Spleen (tissue), 11 donors: ENCODE results near the gene CACNA2D4. TPM values are rescaled to one million over a fixed set of nuclear protein-coding genes. Genes with fewer than 3 reads are reported as not detected.

Experiments used
- DNase-seq: peaks from one replicate; pipeline ENCODE4 v3.0.0-alpha.2; 2020
- H3K27ac ChIP-seq, 8 donors: fragments of 200-600 bp; sonication (generic) in 7 of 8; 1 replicate in 4 of 8; 2 replicates in 4 of 8; pipeline versions ENCODE4 v1.5.0 to v1.8.0; 2016 to 2021; ENCODE audit warnings: inconsistent platforms in 4 of 8, mild to moderate bottlenecking in 4 of 8, moderate library complexity in 1 of 8
- H3K27me3 ChIP-seq, 7 donors: fragments of 200-600 bp; sonication (generic) in 6 of 7; replicated peaks in 1 of 7; 1 replicate in 4 of 7; 2 replicates in 3 of 7; pipeline versions ENCODE4 v1.5.0 to v1.8.0; 2016 to 2021; ENCODE audit warnings: inconsistent platforms in 3 of 7, mild to moderate bottlenecking in 1 of 7
- H3K36me3 ChIP-seq, 6 donors: fragments of 200-600 bp; sonication (generic) in 5 of 6; 1 replicate in 4 of 6; 2 replicates in 2 of 6; pipeline versions ENCODE4 v1.5.0 to v1.8.0; 2016 to 2021; ENCODE audit warnings: inconsistent platforms in 2 of 6
- H3K4me1 ChIP-seq, 6 donors: fragments of 200-600 bp; sonication (generic) in 5 of 6; 1 replicate in 3 of 6; 2 replicates in 3 of 6; pipeline versions ENCODE4 v1.5.0 to v1.8.0; 2016 to 2021; ENCODE audit warnings: inconsistent platforms in 3 of 6
- H3K4me3 ChIP-seq, 8 donors: fragments of 200-600 bp; sonication (generic) in 7 of 8; 1 replicate in 4 of 8; 2 replicates in 4 of 8; pipeline versions ENCODE4 v1.5.0 to v1.8.0; 2016 to 2021; ENCODE audit warnings: inconsistent platforms in 4 of 8, mild to moderate bottlenecking in 4 of 8, moderate library complexity in 2 of 8
- H3K9me3 ChIP-seq, 8 donors: fragments of 200-600 bp; sonication (generic) in 7 of 8; 1 replicate in 4 of 8; 2 replicates in 4 of 8; pipeline versions ENCODE4 v1.5.0 to v1.8.0; 2016 to 2021; ENCODE audit warnings: inconsistent platforms in 4 of 8
- CTCF ChIP-seq, 11 experiments: fragments of 200-600 bp in 7 of 11; fragments of 450-650 bp in 4 of 11; sonication (generic) in 4 of 11; IDR thresholded peaks in 8 of 11; conservative IDR thresholded peaks in 3 of 11; 1 replicate in 7 of 11; 2 replicates in 4 of 11; pipeline versions ENCODE4 v1.4.0 to v1.8.0; 2016 to 2021; ENCODE audit warnings: antibody characterized with exemption in 11 of 11, inconsistent platforms in 4 of 11, mild to moderate bottlenecking in 1 of 11
- POLR2A ChIP-seq, 3 donors: fragments of 450-650 bp; IDR thresholded peaks; one replicate each; pipeline ENCODE4 v1.5.1; 2017; ENCODE audit warnings: antibody characterized with exemption in 3 of 3, mild to moderate bottlenecking in 1 of 3
- POLR2AphosphoS5 ChIP-seq, 3 donors: sonication (generic); formaldehyde crosslinking; IDR thresholded peaks; one replicate each; pipeline ENCODE4 v1.5.1; 2017; ENCODE audit warnings: antibody characterized with exemption in 3 of 3
- WGBS, 5 donors: extraction: QIAGEN DNeasy Blood & Tissue Kit in 3 of 5; methylation state at CpG; one replicate each; pipeline versions ENCODE4 v1.1.5 to v1.1.7; 2013 to 2018; 5-methylcytosine and 5-hydroxymethylcytosine counted together
- intact Hi-C: fragments of 100-400 bp; cut with DNase I; formaldehyde crosslinking; loops from one replicate; pipeline ENCODE4 v1.15.0; 2023; ENCODE audit warnings: low total_unique reads
- polyA plus RNA-seq, 3 donors: library from polyadenylated mRNA; stranded (reverse); fragments of 200-250 nt; gene quantifications; one replicate each; pipeline ENCODE4 v1.2.1, GENCODE V29; 2013
- total RNA-seq, 7 donors: library from RNA; depleted of rRNA in 3 of 7; stranded (reverse); fragments of >200 nt in 3 of 7; fragmentation: NEBNext Ultra II Directional in 4 of 7; extraction: Animal tissue kit (Norgen Biotek cat#: 25700) in 4 of 7; gene quantifications; one replicate each; pipeline versions ENCODE4 v1.1.0 to v1.2.1, GENCODE V29; 2016 to 2021
- donor health status: healthy with polysubstance abuse.
- donor health status: DM: no; HTN: no; CAD: no; lungs with moderate emphysema.
- donor health status: DM: no; HTN: no; CAD: no.
- donor health status: Bipolar disorder and iron deficiency.
- donor health status: healthy.
- donor health status: DM: no; HTN: no; CAD: no.
- donor health status: DM: yes; HTN: yes; CAD: no.

CACNA2D4 gene
- total and polyA plus RNA-seq, 10 donors, result 3.3 to 11.8 (median 7.0) TPM

- no peak for DNase-seq
- Histone ChIP-seq H3K27me3 (peaks cover 0 to 32% (median 8%) of the 10 kb centered on the region in 7 donors), H3K9me3 (peaks cover 0 to 8% (median 0%) of the 10 kb centered on the region in 8 donors), H3K4me3 (no peak overlapping the region), H3K36me3 (no peaks in the 10 kb centered on the region), H3K4me1 (no peaks in the 10 kb centered on the region), H3K27ac (no peak overlapping the region)
- intact Hi-C loops, result no loop called here
- 87 to 94% (median 92%) methylated on average over 10 of the region's 10 CpGs for WGBS, 5 donors
- TF ChIP-seq POLR2A (IDR thresholded peaks at IDR 0.05) (no peak), CTCF (IDR thresholded peaks at IDR 0.05 in 8 of 11, conservative IDR thresholded peaks at IDR 0.05 in 3 of 11) (no peak), POLR2AphosphoS5 (IDR thresholded peaks at IDR 0.05) (no peak)
These were observed 49.3 kb downstream of the CACNA2D4 start for GRCh38 chr12:1869145-1869544.

GRCh38 chr12:1865284-1865866, 53.1 kb downstream of the CACNA2D4 start:
- no peak for DNase-seq
- WGBS, 5 donors, result 82 to 90% (median 86%) methylated on average over 28 to 32 of the region's 32 CpGs
- Histone ChIP-seq H3K9me3 (peaks cover 0 to 8% (median 0%) of the 10 kb centered on the region in 8 donors), H3K36me3 (no peaks in the 10 kb centered on the region), H3K4me3 (no peak overlapping the region), H3K27ac (no peak overlapping the region), H3K4me1 (no peaks in the 10 kb centered on the region), H3K27me3 (peaks cover 0 to 36% (median 8%) of the 10 kb centered on the region in 7 donors)
- intact Hi-C loops, result no loop called here
- no peak for TF ChIP-seq CTCF (IDR thresholded peaks at IDR 0.05 in 8 of 11, conservative IDR thresholded peaks at IDR 0.05 in 3 of 11)
- TF ChIP-seq POLR2AphosphoS5 (IDR thresholded peaks at IDR 0.05), result no peak
- no peak for TF ChIP-seq POLR2A (IDR thresholded peaks at IDR 0.05)

- H3K36me3 ChIP-seq, result no peaks in the 10 kb centered on the region
- H3K27ac ChIP-seq, result no peak overlapping the region
- WGBS, 5 donors, result 56 to 70% (median 61%) methylated on average over 34 to 37 of the region's 37 CpGs; no CpG with 5 or more reads in 1 of the 5 donors
- intact Hi-C loops, result no loop called here
- H3K4me1 ChIP-seq, result no peaks in the 10 kb centered on the region
- no peak for DNase-seq
- TF ChIP-seq CTCF (IDR thresholded peaks at IDR 0.05 in 8 of 11, conservative IDR thresholded peaks at IDR 0.05 in 3 of 11) (no peak), POLR2A (IDR thresholded peaks at IDR 0.05) (no peak), POLR2AphosphoS5 (IDR thresholded peaks at IDR 0.05) (no peak)
- H3K4me3 ChIP-seq, result no peak overlapping the region
- peaks cover 0 to 36% (median 8%) of the 10 kb centered on the region in 7 donors for H3K27me3 ChIP-seq
- H3K9me3 ChIP-seq, result peaks cover 0 to 8% (median 0%) of the 10 kb centered on the region in 8 donors
These were observed 53.6 kb downstream of the CACNA2D4 start for GRCh38 chr12:1864867-1865266.

- 60 to 82% (median 61%) methylated on average over 14 to 27 of the region's 27 CpGs for WGBS, 5 donors
These were observed 54.0 kb downstream of the CACNA2D4 start for GRCh38 chr12:1864456-1864855.

More at GRCh38 chr12:1864456-1864855, 54.0 kb downstream of the CACNA2D4 start:
- Histone ChIP-seq H3K9me3 (peaks cover 0 to 8% (median 0%) of the 10 kb centered on the region in 8 donors), H3K4me3 (no peak overlapping the region), H3K27me3 (peaks cover 0 to 36% (median 8%) of the 10 kb centered on the region in 7 donors), H3K4me1 (no peaks in the 10 kb centered on the region), H3K27ac (no peak overlapping the region), H3K36me3 (no peaks in the 10 kb centered on the region)
- DNase-seq, result no peak
- TF ChIP-seq CTCF (IDR thresholded peaks at IDR 0.05 in 8 of 11, conservative IDR thresholded peaks at IDR 0.05 in 3 of 11), result no peak
- TF ChIP-seq POLR2AphosphoS5 (IDR thresholded peaks at IDR 0.05), result no peak
- no peak for TF ChIP-seq POLR2A (IDR thresholded peaks at IDR 0.05)
- intact Hi-C loops, result no loop called here
